GM23338 (cell line): ENCODE results near the gene LCP2. TPM values are rescaled to one million over a fixed set of nuclear protein-coding genes. Genes with fewer than 3 reads are reported as not detected.

ENCODE experiments used
- ATAC-seq: fragments of 200-7000 bp; cut with Tn5 transposase; 3 replicates; pipeline ENCODE4 v1.9.1; 2020
- DNase-seq: peaks from one replicate; pipeline ENCODE4 v3.0.0-alpha.2; 2015; ENCODE audit warnings: low spot score
- H2AFZ ChIP-seq: fragments of 200-600 bp; sonication (generic); 2 replicates; pipeline ENCODE4 v1.8.0; 2016; ENCODE audit warnings: antibody characterized with exemption, mild to moderate bottlenecking, moderate library complexity
- H3F3A ChIP-seq: fragments of 200-600 bp; sonication (generic); replicated peaks from 2 replicates; pipeline ENCODE4 v1.8.0; 2017; ENCODE audit warnings: antibody characterized with exemption, mixed run types, low read depth
- H3K27ac ChIP-seq: fragments of 200-600 bp; sonication (generic); 2 replicates; pipeline ENCODE4 v1.6.1; 2016; ENCODE audit warnings: low read depth
- H3K27me3 ChIP-seq: fragments of 200-600 bp; sonication (generic); 2 replicates; pipeline ENCODE4 v1.8.0; 2016; ENCODE audit warnings: mild to moderate bottlenecking, mixed run types, moderate library complexity; ENCODE audit not compliant: insufficient read depth
- H3K36me3 ChIP-seq: fragments of 200-600 bp; sonication (generic); 2 replicates; pipeline ENCODE4 v1.8.0; 2016; ENCODE audit warnings: mild to moderate bottlenecking; ENCODE audit not compliant: insufficient read depth
- H3K4me1 ChIP-seq: fragments of 200-600 bp; sonication (generic); 2 replicates; pipeline ENCODE4 v1.8.0; 2016; ENCODE audit warnings: mild to moderate bottlenecking, moderate library complexity; ENCODE audit not compliant: insufficient read depth
- H3K4me2 ChIP-seq: fragments of 200-600 bp; sonication (generic); 2 replicates; pipeline ENCODE4 v1.7.1; 2017; ENCODE audit warnings: mixed run types
- H3K4me3 ChIP-seq: fragments of 200-600 bp; sonication (generic); 2 replicates; pipeline ENCODE4 v1.6.1; 2016; ENCODE audit warnings: mixed run types
- H3K79me2 ChIP-seq: fragments of 200-600 bp; sonication (generic); replicated peaks from 2 replicates; pipeline ENCODE4 v1.8.0; 2017; ENCODE audit warnings: mild to moderate bottlenecking; ENCODE audit not compliant: insufficient read depth
- H3K9me2 ChIP-seq: fragments of 200-600 bp; sonication (generic); 2 replicates; pipeline ENCODE4 v1.8.0; 2017; ENCODE audit not compliant: insufficient read depth
- H4K20me1 ChIP-seq: fragments of 200-600 bp; sonication (generic); replicated peaks from 2 replicates; pipeline ENCODE4 v1.8.0; 2017; ENCODE audit warnings: mild to moderate bottlenecking; ENCODE audit not compliant: insufficient read depth
- H3K27ac Mint-ChIP-seq: 2 replicates; pipeline ENCODE4 v1.8.0; 2020; ENCODE audit warnings: inconsistent platforms, mild to moderate bottlenecking, moderate library complexity, mixed read lengths
- H3K27me3 Mint-ChIP-seq: 3 replicates; pipeline ENCODE4 v1.8.0; 2022; ENCODE audit warnings: low read depth, mild to moderate bottlenecking, moderate library complexity, mixed read lengths, inconsistent platforms; ENCODE audit not compliant: insufficient read depth, poor library complexity
- H3K36me3 Mint-ChIP-seq: 3 replicates; pipeline ENCODE4 v1.8.0; 2021; ENCODE audit warnings: low read depth, mild to moderate bottlenecking, inconsistent platforms, moderate library complexity, mixed read lengths
- H3K4me1 Mint-ChIP-seq: 3 replicates; pipeline ENCODE4 v1.8.0; 2020; ENCODE audit warnings: mild to moderate bottlenecking, inconsistent platforms, mixed read lengths
- H3K4me3 Mint-ChIP-seq: 3 replicates; pipeline ENCODE4 v1.8.0; 2021; ENCODE audit warnings: moderate library complexity, mild to moderate bottlenecking, inconsistent platforms, mixed read lengths
- H3K9me3 Mint-ChIP-seq: 3 replicates; pipeline ENCODE4 v1.8.0; 2020; ENCODE audit warnings: moderate library complexity, mild to moderate bottlenecking, inconsistent platforms, mixed read lengths
- CREB1 ChIP-seq: fragments of 250-450 bp; sonication (Bioruptor Pico); IDR thresholded peaks from 2 replicates; pipeline ENCODE4 v1.5.0; 2020; ENCODE audit warnings: low read depth, mild to moderate bottlenecking, moderate library complexity
- ETS1 ChIP-seq: IDR thresholded peaks from 2 replicates; pipeline ENCODE4 v1.6.1; 2016; ENCODE audit warnings: antibody characterized with exemption
- EZH2 ChIP-seq: fragments of 200-600 bp; sonication (generic); IDR thresholded peaks from one replicate; pipeline ENCODE4 v1.8.0; 2017; ENCODE audit warnings: antibody characterized with exemption, mild to moderate bottlenecking, low read depth; ENCODE audit not compliant: unreplicated experiment
- EZH2phosphoT487 ChIP-seq: fragments of 200-600 bp; sonication (generic); IDR thresholded peaks from one replicate; pipeline ENCODE4 v1.8.1; 2018; ENCODE audit warnings: antibody characterized with exemption; ENCODE audit not compliant: unreplicated experiment
- JUNB ChIP-seq: IDR thresholded peaks from one replicate; pipeline ENCODE4 v1.6.1; 2016; ENCODE audit warnings: antibody characterized with exemption; ENCODE audit not compliant: unreplicated experiment
- NANOG ChIP-seq: IDR thresholded peaks from 2 replicates; pipeline ENCODE4 v1.6.1; 2016; ENCODE audit warnings: antibody characterized with exemption, borderline replicate concordance
- POLR2AphosphoS5 ChIP-seq: IDR thresholded peaks from 2 replicates; pipeline ENCODE4 v1.6.1; 2016; ENCODE audit warnings: antibody characterized with exemption, low read depth
- REST ChIP-seq: IDR thresholded peaks from one replicate; pipeline ENCODE4 v1.6.1; 2018; ENCODE audit warnings: antibody characterized with exemption; ENCODE audit not compliant: unreplicated experiment
- STAT1 ChIP-seq: IDR thresholded peaks from one replicate; pipeline ENCODE4 v1.6.1; 2016; ENCODE audit warnings: antibody characterized with exemption; ENCODE audit not compliant: unreplicated experiment
- ZNF114 ChIP-seq: fragments of 250-450 bp; sonication (Bioruptor Pico); IDR thresholded peaks from 2 replicates; pipeline ENCODE4 v1.5.0; 2020; ENCODE audit warnings: mild to moderate bottlenecking, moderate library complexity
- ZNF331 ChIP-seq: fragments of 250-450 bp; sonication (Bioruptor Pico); IDR thresholded peaks from 2 replicates; pipeline ENCODE4 v1.5.0; 2020; ENCODE audit warnings: low read depth, mild to moderate bottlenecking, moderate library complexity
- polyA plus RNA-seq: library from polyadenylated mRNA; unstranded; fragments of >200 nt; fragmentation: Nextera tagmentation; extraction: Ambion mirVana; gene quantifications from 2 replicates; pipeline ENCODE4 v1.2.1, GENCODE V29; 2016
- total RNA-seq: library from RNA; depleted of rRNA; stranded (reverse); fragments of >200 nt; shearing (Covaris generic); gene quantifications from 2 replicates; pipeline ENCODE4 v1.2.3, GENCODE V29; 2014
- TF ChIP-seq, protein P1 (sequence below): fragments of 250-450 bp; sonication (Bioruptor Pico); IDR thresholded peaks from 2 replicates; pipeline ENCODE4 v1.5.0; 2020; ENCODE audit warnings: mild to moderate bottlenecking, moderate library complexity
- TF ChIP-seq, protein P2 (sequence below), 2 experiments: fragments of 200-600 bp in 1 of 2; sonication (generic) in 1 of 2; conservative IDR thresholded peaks; 2 replicates each; pipeline versions ENCODE4 v1.5.1 to v1.6.1; 2016 to 2017; ENCODE audit warnings: antibody characterized with exemption in 2 of 2, low read depth in 2 of 2, mild to moderate bottlenecking in 2 of 2, moderate library complexity in 1 of 2

The LCP2 gene
- total and polyA plus RNA-seq, 2 experiments from 2014 or later: 0.26 to 0.38 TPM

DNA sequence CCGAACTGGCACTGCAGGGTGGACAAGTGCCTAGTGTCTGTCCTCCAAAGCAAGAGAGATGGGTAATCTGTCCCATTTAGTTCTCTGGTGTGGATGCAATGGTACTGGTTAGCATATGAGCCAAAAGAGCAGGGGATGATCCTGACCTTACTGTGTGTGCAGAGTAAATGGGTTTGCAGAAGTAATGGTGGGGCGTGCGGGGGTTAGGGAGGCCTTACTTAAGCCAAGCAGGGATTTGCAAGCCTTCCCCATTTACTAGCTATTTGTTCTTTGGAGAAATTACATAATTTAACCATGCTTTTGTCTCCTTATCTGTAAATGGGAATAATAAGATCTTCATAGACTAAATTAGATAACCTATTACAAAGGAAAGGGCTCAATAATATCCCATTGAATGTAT, 19.9 kb upstream of the LCP2 start:
- no peaks in the 10 kb centered on the region for H4K20me1 ChIP-seq
- H2AFZ ChIP-seq: no peak overlapping the region
- H3K36me3 ChIP-seq: no peaks in the 10 kb centered on the region
- no peak overlapping the region for H3K4me2 ChIP-seq
- Mint-ChIP-seq H3K27ac (no peak overlapping the region), H3K4me1 (peaks cover 9% of the 10 kb centered on the region; the same call in 2 of the 3 replicates), H3K4me3 (no peak overlapping the region), H3K36me3 (no peaks in the 10 kb centered on the region), H3K27me3 (peaks cover 7% of the 10 kb centered on the region), H3K9me3 (no peaks in the 10 kb centered on the region)
- TF ChIP-seq CREB1 (CRISPR knock-in tag) (no peak), JUNB (no peak), EZH2 (no peak), NANOG (no peak), POLR2AphosphoS5 (no peak), ZNF114 (no peak), ETS1 (no peak), REST (no peak), EZH2phosphoT487 (no peak), STAT1 (no peak), ZNF331 (CRISPR knock-in tag) (no peak)
- TF ChIP-seq, protein P1, sequence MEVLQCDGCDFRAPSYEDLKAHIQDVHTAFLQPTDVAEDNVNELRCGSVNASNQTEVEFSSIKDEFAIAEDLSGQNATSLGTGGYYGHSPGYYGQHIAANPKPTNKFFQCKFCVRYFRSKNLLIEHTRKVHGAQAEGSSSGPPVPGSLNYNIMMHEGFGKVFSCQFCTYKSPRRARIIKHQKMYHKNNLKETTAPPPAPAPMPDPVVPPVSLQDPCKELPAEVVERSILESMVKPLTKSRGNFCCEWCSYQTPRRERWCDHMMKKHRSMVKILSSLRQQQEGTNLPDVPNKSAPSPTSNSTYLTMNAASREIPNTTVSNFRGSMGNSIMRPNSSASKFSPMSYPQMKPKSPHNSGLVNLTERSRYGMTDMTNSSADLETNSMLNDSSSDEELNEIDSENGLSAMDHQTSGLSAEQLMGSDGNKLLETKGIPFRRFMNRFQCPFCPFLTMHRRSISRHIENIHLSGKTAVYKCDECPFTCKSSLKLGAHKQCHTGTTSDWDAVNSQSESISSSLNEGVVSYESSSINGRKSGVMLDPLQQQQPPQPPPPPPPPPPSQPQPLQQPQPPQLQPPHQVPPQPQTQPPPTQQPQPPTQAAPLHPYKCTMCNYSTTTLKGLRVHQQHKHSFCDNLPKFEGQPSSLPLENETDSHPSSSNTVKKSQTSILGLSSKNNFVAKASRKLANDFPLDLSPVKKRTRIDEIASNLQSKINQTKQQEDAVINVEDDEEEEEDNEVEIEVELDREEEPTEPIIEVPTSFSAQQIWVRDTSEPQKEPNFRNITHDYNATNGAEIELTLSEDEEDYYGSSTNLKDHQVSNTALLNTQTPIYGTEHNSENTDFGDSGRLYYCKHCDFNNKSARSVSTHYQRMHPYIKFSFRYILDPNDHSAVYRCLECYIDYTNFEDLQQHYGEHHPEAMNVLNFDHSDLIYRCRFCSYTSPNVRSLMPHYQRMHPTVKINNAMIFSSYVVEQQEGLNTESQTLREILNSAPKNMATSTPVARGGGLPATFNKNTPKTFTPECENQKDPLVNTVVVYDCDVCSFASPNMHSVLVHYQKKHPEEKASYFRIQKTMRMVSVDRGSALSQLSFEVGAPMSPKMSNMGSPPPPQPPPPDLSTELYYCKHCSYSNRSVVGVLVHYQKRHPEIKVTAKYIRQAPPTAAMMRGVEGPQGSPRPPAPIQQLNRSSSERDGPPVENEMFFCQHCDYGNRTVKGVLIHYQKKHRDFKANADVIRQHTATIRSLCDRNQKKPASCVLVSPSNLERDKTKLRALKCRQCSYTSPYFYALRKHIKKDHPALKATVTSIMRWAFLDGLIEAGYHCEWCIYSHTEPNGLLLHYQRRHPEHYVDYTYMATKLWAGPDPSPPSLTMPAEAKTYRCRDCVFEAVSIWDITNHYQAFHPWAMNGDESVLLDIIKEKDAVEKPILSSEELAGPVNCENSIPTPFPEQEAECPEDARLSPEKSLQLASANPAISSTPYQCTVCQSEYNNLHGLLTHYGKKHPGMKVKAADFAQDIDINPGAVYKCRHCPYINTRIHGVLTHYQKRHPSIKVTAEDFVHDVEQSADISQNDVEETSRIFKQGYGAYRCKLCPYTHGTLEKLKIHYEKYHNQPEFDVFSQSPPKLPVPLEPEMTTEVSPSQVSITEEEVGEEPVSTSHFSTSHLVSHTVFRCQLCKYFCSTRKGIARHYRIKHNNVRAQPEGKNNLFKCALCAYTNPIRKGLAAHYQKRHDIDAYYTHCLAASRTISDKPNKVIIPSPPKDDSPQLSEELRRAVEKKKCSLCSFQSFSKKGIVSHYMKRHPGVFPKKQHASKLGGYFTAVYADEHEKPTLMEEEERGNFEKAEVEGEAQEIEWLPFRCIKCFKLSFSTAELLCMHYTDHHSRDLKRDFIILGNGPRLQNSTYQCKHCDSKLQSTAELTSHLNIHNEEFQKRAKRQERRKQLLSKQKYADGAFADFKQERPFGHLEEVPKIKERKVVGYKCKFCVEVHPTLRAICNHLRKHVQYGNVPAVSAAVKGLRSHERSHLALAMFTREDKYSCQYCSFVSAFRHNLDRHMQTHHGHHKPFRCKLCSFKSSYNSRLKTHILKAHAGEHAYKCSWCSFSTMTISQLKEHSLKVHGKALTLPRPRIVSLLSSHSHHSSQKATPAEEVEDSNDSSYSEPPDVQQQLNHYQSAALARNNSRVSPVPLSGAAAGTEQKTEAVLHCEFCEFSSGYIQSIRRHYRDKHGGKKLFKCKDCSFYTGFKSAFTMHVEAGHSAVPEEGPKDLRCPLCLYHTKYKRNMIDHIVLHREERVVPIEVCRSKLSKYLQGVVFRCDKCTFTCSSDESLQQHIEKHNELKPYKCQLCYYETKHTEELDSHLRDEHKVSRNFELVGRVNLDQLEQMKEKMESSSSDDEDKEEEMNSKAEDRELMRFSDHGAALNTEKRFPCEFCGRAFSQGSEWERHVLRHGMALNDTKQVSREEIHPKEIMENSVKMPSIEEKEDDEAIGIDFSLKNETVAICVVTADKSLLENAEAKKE (CRISPR knock-in tag): no peak
- TF ChIP-seq, protein P2, sequence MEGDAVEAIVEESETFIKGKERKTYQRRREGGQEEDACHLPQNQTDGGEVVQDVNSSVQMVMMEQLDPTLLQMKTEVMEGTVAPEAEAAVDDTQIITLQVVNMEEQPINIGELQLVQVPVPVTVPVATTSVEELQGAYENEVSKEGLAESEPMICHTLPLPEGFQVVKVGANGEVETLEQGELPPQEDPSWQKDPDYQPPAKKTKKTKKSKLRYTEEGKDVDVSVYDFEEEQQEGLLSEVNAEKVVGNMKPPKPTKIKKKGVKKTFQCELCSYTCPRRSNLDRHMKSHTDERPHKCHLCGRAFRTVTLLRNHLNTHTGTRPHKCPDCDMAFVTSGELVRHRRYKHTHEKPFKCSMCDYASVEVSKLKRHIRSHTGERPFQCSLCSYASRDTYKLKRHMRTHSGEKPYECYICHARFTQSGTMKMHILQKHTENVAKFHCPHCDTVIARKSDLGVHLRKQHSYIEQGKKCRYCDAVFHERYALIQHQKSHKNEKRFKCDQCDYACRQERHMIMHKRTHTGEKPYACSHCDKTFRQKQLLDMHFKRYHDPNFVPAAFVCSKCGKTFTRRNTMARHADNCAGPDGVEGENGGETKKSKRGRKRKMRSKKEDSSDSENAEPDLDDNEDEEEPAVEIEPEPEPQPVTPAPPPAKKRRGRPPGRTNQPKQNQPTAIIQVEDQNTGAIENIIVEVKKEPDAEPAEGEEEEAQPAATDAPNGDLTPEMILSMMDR (conservative IDR thresholded peaks at IDR 0.05; ENCODE audit: low read depth in 2 of 2): no peak
- no peak for ATAC-seq
- no peaks in the 10 kb centered on the region for H3K27me3 ChIP-seq
- no peaks in the 10 kb centered on the region; the same call in 1 of the 2 replicates for H3K4me1 ChIP-seq
- no peak overlapping the region for H3K27ac ChIP-seq
- DNase-seq: no peak
- peaks cover 3% of the 10 kb centered on the region; the same call in 1 of the 2 replicates for H3K9me2 ChIP-seq
- no peak overlapping the region for H3K4me3 ChIP-seq
- H3F3A ChIP-seq: no peaks in the 10 kb centered on the region
- no peaks in the 10 kb centered on the region for H3K79me2 ChIP-seq
